Tibial nerve (tissue), 3 donors: ENCODE results near the gene KCTD16.

Experiments
- POLR2A ChIP-seq, 2 donors: fragments of 450-650 bp; IDR thresholded peaks; one replicate each; pipeline ENCODE4 v1.6.1; 2017; ENCODE audit warnings: antibody characterized with exemption in 2 of 2, mild to moderate bottlenecking in 2 of 2, moderate library complexity in 2 of 2
- TF ChIP-seq, protein P1 (sequence below), 5 experiments: fragments of 200-600 bp in 3 of 5; fragments of 450-650 bp in 2 of 5; sonication (generic) in 3 of 5; IDR thresholded peaks; one replicate each; pipeline ENCODE4 v1.5.1; 2016 to 2019; ENCODE audit warnings: antibody characterized with exemption in 5 of 5, mild to moderate bottlenecking in 3 of 5, moderate library complexity in 2 of 5

DNA sequence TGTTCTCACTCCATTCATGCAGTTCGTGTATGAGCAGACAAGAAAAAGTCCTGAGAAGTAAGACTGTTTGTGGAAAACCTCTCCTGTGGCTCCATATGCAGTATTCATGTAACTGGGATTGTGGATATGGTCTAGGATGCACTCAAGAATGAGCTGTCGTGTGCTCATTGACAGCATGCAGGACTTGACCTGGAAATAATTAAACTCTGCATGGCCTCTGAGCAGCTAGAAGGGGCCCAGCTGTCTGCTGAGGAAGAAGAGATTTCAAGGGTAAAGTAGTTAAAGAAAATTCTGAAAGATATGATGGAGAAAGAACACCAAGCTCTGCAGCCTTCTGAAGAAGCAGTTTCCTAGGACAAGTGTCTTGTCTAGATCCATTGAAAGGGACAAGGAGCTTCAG, 89.4 kb downstream of the KCTD16 start:
- no peak for TF ChIP-seq POLR2A (IDR thresholded peaks at IDR 0.05)
- TF ChIP-seq, protein P1, sequence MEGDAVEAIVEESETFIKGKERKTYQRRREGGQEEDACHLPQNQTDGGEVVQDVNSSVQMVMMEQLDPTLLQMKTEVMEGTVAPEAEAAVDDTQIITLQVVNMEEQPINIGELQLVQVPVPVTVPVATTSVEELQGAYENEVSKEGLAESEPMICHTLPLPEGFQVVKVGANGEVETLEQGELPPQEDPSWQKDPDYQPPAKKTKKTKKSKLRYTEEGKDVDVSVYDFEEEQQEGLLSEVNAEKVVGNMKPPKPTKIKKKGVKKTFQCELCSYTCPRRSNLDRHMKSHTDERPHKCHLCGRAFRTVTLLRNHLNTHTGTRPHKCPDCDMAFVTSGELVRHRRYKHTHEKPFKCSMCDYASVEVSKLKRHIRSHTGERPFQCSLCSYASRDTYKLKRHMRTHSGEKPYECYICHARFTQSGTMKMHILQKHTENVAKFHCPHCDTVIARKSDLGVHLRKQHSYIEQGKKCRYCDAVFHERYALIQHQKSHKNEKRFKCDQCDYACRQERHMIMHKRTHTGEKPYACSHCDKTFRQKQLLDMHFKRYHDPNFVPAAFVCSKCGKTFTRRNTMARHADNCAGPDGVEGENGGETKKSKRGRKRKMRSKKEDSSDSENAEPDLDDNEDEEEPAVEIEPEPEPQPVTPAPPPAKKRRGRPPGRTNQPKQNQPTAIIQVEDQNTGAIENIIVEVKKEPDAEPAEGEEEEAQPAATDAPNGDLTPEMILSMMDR (IDR thresholded peaks at IDR 0.05) = no peak
